Caco-2 (cell line): ENCODE measurements around the gene NKD1. TPM values are rescaled to one million over a fixed set of nuclear protein-coding genes. Genes with fewer than 3 reads are reported as not detected.

Experiments used
- BruUV-seq: library from RNA; stranded (reverse); fragments of 400-500 nt; replicated peaks from 2 replicates; lab custom pipeline; 2021; lab: Mats Ljungman, UMichigan
- CTCF ChIA-PET: fragments of 300-600 bp; sonication (Branson Sonifier 250); formaldehyde crosslinking; loops from one replicate; lab custom pipeline; 2022; ENCODE audit warnings: antibody characterized with exemption; lab: Charles Lee
- POLR2A ChIA-PET: fragments of 300-600 bp; sonication (Branson Sonifier 250); formaldehyde crosslinking; loops from one replicate; lab custom pipeline; 2022; ENCODE audit warnings: antibody characterized with exemption; lab: Charles Lee
- DNase-seq, 2 experiments: peaks; one replicate each; pipeline versions ENCODE4 v3.0.0 to v3.0.0-alpha.2; 2020 to 2022
- H3K27me3 ChIP-seq: replicated peaks from 2 replicates; pipeline ENCODE4 v1.6.0; 2011; ENCODE audit warnings: low read length; ENCODE audit not compliant: control insufficient read depth, insufficient read depth
- H3K36me3 ChIP-seq: 2 replicates; pipeline ENCODE4 v1.5.1; 2011; ENCODE audit warnings: low read length; ENCODE audit not compliant: control insufficient read depth, insufficient read depth
- H3K4me1 ChIP-seq: fragments of 250-450 bp; sonication (Bioruptor Pico); 2 replicates; pipeline ENCODE4 v1.5.1; 2020; ENCODE audit warnings: mild to moderate bottlenecking
- H3K4me3 ChIP-seq: 2 replicates; pipeline ENCODE4 v1.5.1; 2011; ENCODE audit warnings: low read depth, mild to moderate bottlenecking, control low read depth, low read length
- H3K9me3 ChIP-seq: fragments of 250-450 bp; sonication (Bioruptor Pico); 2 replicates; pipeline ENCODE4 v1.5.1; 2020; ENCODE audit warnings: mild to moderate bottlenecking, moderate library complexity
- H3K27ac Mint-ChIP-seq: one replicate; pipeline ENCODE4 v1.8.0; 2022; ENCODE audit warnings: mixed read lengths; ENCODE audit not compliant: unreplicated experiment
- H3K27me3 Mint-ChIP-seq: one replicate; pipeline ENCODE4 v1.8.0; 2022; ENCODE audit warnings: mixed read lengths; ENCODE audit not compliant: insufficient read depth, unreplicated experiment
- H3K36me3 Mint-ChIP-seq: one replicate; pipeline ENCODE4 v1.8.0; 2022; ENCODE audit warnings: mild to moderate bottlenecking, mixed read lengths; ENCODE audit not compliant: insufficient read depth, unreplicated experiment
- H3K4me1 Mint-ChIP-seq: one replicate; pipeline ENCODE4 v1.8.0; 2022; ENCODE audit warnings: low read depth, mixed read lengths; ENCODE audit not compliant: unreplicated experiment
- H3K4me3 Mint-ChIP-seq: one replicate; pipeline ENCODE4 v1.8.0; 2022; ENCODE audit warnings: mild to moderate bottlenecking, moderate library complexity, mixed read lengths; ENCODE audit not compliant: unreplicated experiment
- H3K9me3 Mint-ChIP-seq: one replicate; pipeline ENCODE4 v1.8.0; 2022; ENCODE audit warnings: mixed read lengths; ENCODE audit not compliant: unreplicated experiment
- intact Hi-C: fragments of 100-400 bp; cut with micrococcal nuclease; formaldehyde crosslinking; loops from one replicate; pipeline ENCODE4 v1.10.0; 2022; ENCODE audit not compliant: unreplicated experiment
- total RNA-seq: library from RNA; stranded (reverse); gene quantifications from 2 replicates; pipeline ENCODE4 v1.2.3, GENCODE V29; 2022
- TF ChIP-seq, protein P1 (sequence below), 2 experiments: fragments of 200-600 bp in 1 of 2; IDR thresholded peaks; 1 replicate in 1 of 2; 2 replicates in 1 of 2; pipeline versions ENCODE4 v1.5.1 to v1.8.0; 2011 to 2022; ENCODE audit warnings: antibody characterized with exemption in 1 of 2, control low read depth in 1 of 2, inconsistent platforms in 1 of 2, low read depth in 1 of 2, low read length in 1 of 2, mild to moderate bottlenecking in 1 of 2, moderate library complexity in 1 of 2; ENCODE audit not compliant: insufficient read depth in 1 of 2, severe bottlenecking in 1 of 2, unreplicated experiment in 1 of 2

NKD1 gene
- total RNA-seq, 1 experiment from 2014 or later, result 54.9 TPM

- no TSS peak for BruUV-seq
- H3K36me3 Mint-ChIP-seq, result peaks cover 18% of the 10 kb centered on the region
- H3K4me1 Mint-ChIP-seq, result no peaks in the 10 kb centered on the region
- H3K27me3 Mint-ChIP-seq, result no peaks in the 10 kb centered on the region
- intact Hi-C loops, result no loop called here
- no peak overlapping the region for H3K27ac Mint-ChIP-seq
- POLR2A ChIA-PET, result no interaction called here
- TF ChIP-seq, protein P1, sequence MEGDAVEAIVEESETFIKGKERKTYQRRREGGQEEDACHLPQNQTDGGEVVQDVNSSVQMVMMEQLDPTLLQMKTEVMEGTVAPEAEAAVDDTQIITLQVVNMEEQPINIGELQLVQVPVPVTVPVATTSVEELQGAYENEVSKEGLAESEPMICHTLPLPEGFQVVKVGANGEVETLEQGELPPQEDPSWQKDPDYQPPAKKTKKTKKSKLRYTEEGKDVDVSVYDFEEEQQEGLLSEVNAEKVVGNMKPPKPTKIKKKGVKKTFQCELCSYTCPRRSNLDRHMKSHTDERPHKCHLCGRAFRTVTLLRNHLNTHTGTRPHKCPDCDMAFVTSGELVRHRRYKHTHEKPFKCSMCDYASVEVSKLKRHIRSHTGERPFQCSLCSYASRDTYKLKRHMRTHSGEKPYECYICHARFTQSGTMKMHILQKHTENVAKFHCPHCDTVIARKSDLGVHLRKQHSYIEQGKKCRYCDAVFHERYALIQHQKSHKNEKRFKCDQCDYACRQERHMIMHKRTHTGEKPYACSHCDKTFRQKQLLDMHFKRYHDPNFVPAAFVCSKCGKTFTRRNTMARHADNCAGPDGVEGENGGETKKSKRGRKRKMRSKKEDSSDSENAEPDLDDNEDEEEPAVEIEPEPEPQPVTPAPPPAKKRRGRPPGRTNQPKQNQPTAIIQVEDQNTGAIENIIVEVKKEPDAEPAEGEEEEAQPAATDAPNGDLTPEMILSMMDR (IDR thresholded peaks at IDR 0.05; ENCODE audit: insufficient read depth in 1 of 2, low read depth in 1 of 2, low read length in 1 of 2, severe bottlenecking in 1 of 2, unreplicated experiment in 1 of 2), result no peak
- H3K4me3 Mint-ChIP-seq, result no peak overlapping the region
- CTCF ChIA-PET, result no interaction called here
- no peaks in the 10 kb centered on the region for H3K9me3 Mint-ChIP-seq
- no peaks in the 10 kb centered on the region for H3K4me1 ChIP-seq
- H3K4me3 ChIP-seq, result no peak overlapping the region
- no peaks in the 10 kb centered on the region for H3K27me3 ChIP-seq
- no peak for DNase-seq
- no peaks in the 10 kb centered on the region for H3K36me3 ChIP-seq
- no peaks in the 10 kb centered on the region for H3K9me3 ChIP-seq
Observed at GRCh38 chr16:50640391-50640790, 92.2 kb downstream of the NKD1 start.

DNA sequence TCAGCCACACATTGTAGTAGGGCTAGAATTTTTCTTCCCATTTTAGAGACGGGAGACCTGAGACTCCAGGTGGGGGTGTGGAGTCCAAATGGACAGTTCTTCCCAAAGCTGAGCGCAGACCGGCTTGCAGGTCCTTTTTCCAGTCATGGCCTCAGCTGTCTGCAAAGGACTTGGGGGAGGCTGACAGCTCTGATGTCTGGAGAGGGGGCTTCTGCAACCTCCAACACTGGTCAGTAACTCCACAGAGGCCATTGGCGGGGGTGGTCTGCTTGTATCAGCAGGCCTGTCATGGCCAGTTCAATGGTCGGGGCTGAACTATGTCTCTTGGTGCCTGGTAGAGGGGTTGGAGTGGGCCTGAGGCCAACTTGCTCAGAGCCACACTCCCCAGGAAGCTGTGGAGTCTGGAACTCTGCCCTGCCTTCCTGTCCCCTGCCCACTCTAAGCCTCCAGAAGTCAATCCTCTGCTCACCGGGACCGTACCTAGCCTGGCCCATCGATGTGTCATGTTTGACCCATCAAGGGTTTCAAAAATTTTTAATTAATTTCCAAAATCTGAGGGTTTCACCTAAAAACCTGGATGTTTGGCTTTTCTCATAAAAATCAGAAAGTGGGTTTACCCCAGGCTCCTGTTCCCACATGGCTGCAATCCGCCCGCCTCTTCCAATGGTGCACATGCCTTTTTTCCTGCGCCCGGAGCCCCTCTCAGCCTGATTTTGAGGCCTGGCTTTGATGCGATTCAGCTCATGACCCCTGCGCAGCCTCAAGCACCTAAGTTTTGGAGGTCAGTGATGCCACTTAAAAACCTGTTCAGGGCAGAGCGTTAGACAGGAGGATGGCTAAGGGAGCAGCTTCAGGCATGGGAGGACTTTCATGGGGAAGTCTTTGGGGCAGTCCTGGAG lies 93.0 kb downstream of the NKD1 start:
- Histone ChIP-seq H3K36me3 (no peaks in the 10 kb centered on the region), H3K9me3 (no peaks in the 10 kb centered on the region), H3K4me3 (no peak overlapping the region), H3K4me1 (no peaks in the 10 kb centered on the region), H3K27me3 (no peaks in the 10 kb centered on the region)
- no TSS peak for BruUV-seq
- peaks cover 22% of the 10 kb centered on the region for H3K36me3 Mint-ChIP-seq
- no peaks in the 10 kb centered on the region for H3K4me1 Mint-ChIP-seq
- no peaks in the 10 kb centered on the region for H3K9me3 Mint-ChIP-seq
- DNase-seq, result no peak
- ChIA-PET POLR2A (no interaction called here), CTCF (interaction anchor here (1.3 kb wide), 1 partner anchor 268 kb away, joined by 3 read pairs; no protein-coding TSS in a partner anchor)
- H3K27ac Mint-ChIP-seq, result no peak overlapping the region
- no peak overlapping the region for H3K4me3 Mint-ChIP-seq
- TF ChIP-seq, protein P1 (IDR thresholded peaks at IDR 0.05; ENCODE audit: insufficient read depth in 1 of 2, low read depth in 1 of 2, low read length in 1 of 2, severe bottlenecking in 1 of 2, unreplicated experiment in 1 of 2), result no peak
- intact Hi-C loops, result no loop called here
- H3K27me3 Mint-ChIP-seq, result no peaks in the 10 kb centered on the region

GRCh38 chr16:50641818-50642187 lies 93.6 kb downstream of the NKD1 start:
- Mint-ChIP-seq H3K27me3 (no peaks in the 10 kb centered on the region), H3K9me3 (no peaks in the 10 kb centered on the region), H3K27ac (no peak overlapping the region), H3K4me3 (no peak overlapping the region), H3K4me1 (no peaks in the 10 kb centered on the region), H3K36me3 (peaks cover 24% of the 10 kb centered on the region)
- BruUV-seq, result no TSS peak
- POLR2A ChIA-PET, result no interaction called here
- intact Hi-C loops, result no loop called here
- H3K27me3 ChIP-seq, result no peaks in the 10 kb centered on the region
- H3K4me3 ChIP-seq, result no peak overlapping the region
- H3K9me3 ChIP-seq, result no peaks in the 10 kb centered on the region
- no peaks in the 10 kb centered on the region for H3K4me1 ChIP-seq
- DNase-seq, result no peak
- CTCF ChIA-PET, result interaction anchor here (1.0 to 1.9 kb wide), 4 partner anchors 24 to 269 kb away, joined by 3 to 5 read pairs (median 4); partner anchors contain the start of gene NKD1
- TF ChIP-seq, protein P1 (IDR thresholded peaks at IDR 0.05; ENCODE audit: insufficient read depth in 1 of 2, low read depth in 1 of 2, low read length in 1 of 2, severe bottlenecking in 1 of 2, unreplicated experiment in 1 of 2), result no peak
- H3K36me3 ChIP-seq, result no peaks in the 10 kb centered on the region
